DND-41 (cell line): Measurements from ENCODE around the gene PITPNC1.

Experiments
- ATAC-seq: fragments of 200-7000 bp; cut with Tn5 transposase; 3 replicates; pipeline ENCODE4 v1.9.1; 2021; ENCODE audit warnings: low read depth; ENCODE audit not compliant: insufficient read depth
- DNase-seq: peaks from one replicate; pipeline ENCODE4 v3.0.0-alpha.2; 2020
- H2AFZ ChIP-seq: 2 replicates; pipeline ENCODE4 v1.6.0; 2012; ENCODE audit warnings: low read depth, low read length
- H3K27ac ChIP-seq: 2 replicates; pipeline ENCODE4 v1.5.1; 2012; ENCODE audit warnings: low read length, inconsistent platforms
- H3K27me3 ChIP-seq: fragments of 200-600 bp; sonication (generic); 2 replicates; pipeline ENCODE4 v1.6.0; 2012; ENCODE audit warnings: low read length, mild to moderate bottlenecking, inconsistent platforms; ENCODE audit not compliant: insufficient read depth, poor library complexity
- H3K36me3 ChIP-seq: 2 replicates; pipeline ENCODE4 v1.5.1; 2012; ENCODE audit warnings: low read length, inconsistent platforms; ENCODE audit not compliant: insufficient read depth
- H3K4me1 ChIP-seq: 2 replicates; pipeline ENCODE4 v1.5.1; 2012; ENCODE audit warnings: mild to moderate bottlenecking, low read length; ENCODE audit not compliant: insufficient read depth
- H3K4me2 ChIP-seq: 2 replicates; pipeline ENCODE4 v1.6.0; 2012; ENCODE audit warnings: mild to moderate bottlenecking, moderate library complexity, low read length, inconsistent platforms; ENCODE audit not compliant: insufficient read depth
- H3K4me3 ChIP-seq, 2 experiments: fragments of 200-600 bp in 1 of 2; shearing (Covaris generic) in 1 of 2; 2 replicates each; pipeline ENCODE4 v1.5.1; 2012 to 2016; ENCODE audit warnings: inconsistent platforms in 2 of 2, low read length in 2 of 2, mild to moderate bottlenecking in 2 of 2, low read depth in 1 of 2, moderate library complexity in 1 of 2
- H3K79me2 ChIP-seq: 2 replicates; pipeline ENCODE4 v1.6.0; 2012; ENCODE audit warnings: low read length, inconsistent platforms; ENCODE audit not compliant: insufficient read depth
- H3K9ac ChIP-seq: 2 replicates; pipeline ENCODE4 v1.6.0; 2012; ENCODE audit warnings: low read depth, mild to moderate bottlenecking, inconsistent platforms, low read length, moderate library complexity
- H3K9me3 ChIP-seq: 2 replicates; pipeline ENCODE4 v1.5.1; 2012; ENCODE audit warnings: low read length, moderate library complexity, mild to moderate bottlenecking, inconsistent platforms; ENCODE audit not compliant: insufficient read depth, severe bottlenecking
- H4K20me1 ChIP-seq: 2 replicates; pipeline ENCODE4 v1.6.0; 2012; ENCODE audit warnings: low read length; ENCODE audit not compliant: insufficient read depth
- EZH2 ChIP-seq: IDR thresholded peaks from 3 replicates; pipeline ENCODE4 v1.6.1; 2012; ENCODE audit warnings: borderline replicate concordance, low read depth, mild to moderate bottlenecking, moderate library complexity, low read length, inconsistent platforms; ENCODE audit not compliant: severe bottlenecking
- TF ChIP-seq, protein P1 (sequence below): IDR thresholded peaks from 2 replicates; pipeline ENCODE4 v1.5.1; 2012; ENCODE audit warnings: borderline replicate concordance, low read length, moderate library complexity, mild to moderate bottlenecking; ENCODE audit not compliant: poor library complexity, severe bottlenecking; ENCODE audit errors: extremely low read depth

Gene PITPNC1

DNA sequence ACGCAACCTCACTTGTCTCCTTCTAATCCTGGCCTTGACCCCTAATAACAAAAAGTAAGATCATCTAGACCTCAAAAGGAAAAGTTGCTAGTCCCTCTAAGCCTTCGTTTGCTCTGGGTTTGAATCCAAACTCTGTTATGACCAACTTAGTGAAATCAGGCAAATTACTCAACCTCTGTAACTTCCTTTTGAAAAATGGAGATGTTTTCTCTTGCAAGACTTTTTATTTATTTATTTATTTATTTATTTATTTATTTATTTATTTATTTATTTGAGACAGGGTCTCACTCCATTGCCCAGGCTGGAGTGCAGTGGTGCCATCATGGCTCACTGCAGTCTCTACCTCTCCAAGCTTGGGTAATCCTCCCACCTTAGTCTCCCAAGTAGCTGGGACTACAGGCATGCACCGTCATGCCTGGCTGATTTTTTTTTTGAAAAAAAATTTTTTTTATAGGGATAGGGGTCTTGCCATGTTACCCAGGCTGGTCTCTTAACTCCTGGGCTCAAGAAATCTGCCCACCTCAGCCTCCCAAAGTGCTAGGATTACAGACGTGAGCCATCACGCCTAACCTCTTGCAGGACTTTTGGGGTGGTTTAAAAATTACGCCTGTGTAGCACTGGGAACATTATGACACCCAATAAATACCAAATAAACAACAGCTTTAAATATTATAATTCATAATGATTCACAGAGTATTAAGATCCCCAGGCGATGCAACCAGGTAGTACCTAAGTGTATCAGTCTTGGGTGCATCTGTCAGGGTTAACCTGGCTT, 63.4 kb downstream of the PITPNC1 start:
- H3K27me3 ChIP-seq: no peaks in the 10 kb centered on the region

GRCh38 chr17:67441052-67441895, 64.2 kb downstream of the PITPNC1 start:
- peak overlapping the region; percentile 56 for H3K4me2 ChIP-seq
- peak overlapping the region; percentile 51 for H3K9ac ChIP-seq
- peak overlapping the region in 1 of 2 experiments; percentile 26; a peak in 2 of 4 replicates for H3K4me3 ChIP-seq

More for the DNA sequence above, 63.4 kb downstream of the PITPNC1 start:
- Histone ChIP-seq H3K4me3 (0 out of 4 replicates have a peak overlapping the region, but pooled peaks of 1 of the 2 experiments have one; percentile 26), H3K9ac (peak overlapping the region; percentile 51), H3K27ac (peak overlapping the region; percentile 93), H3K9me3 (no peaks in the 10 kb centered on the region), H3K4me2 (peak overlapping the region; percentile 56), H4K20me1 (no peaks in the 10 kb centered on the region), H3K4me1 (peaks cover 33% of the 10 kb centered on the region), H2AFZ (peak overlapping the region; percentile 72), H3K79me2 (0 out of 2 replicates have a peak, but pooled peaks cover 3% of the 10 kb centered on the region), H3K36me3 (no peaks in the 10 kb centered on the region)
- TF ChIP-seq, protein P1, sequence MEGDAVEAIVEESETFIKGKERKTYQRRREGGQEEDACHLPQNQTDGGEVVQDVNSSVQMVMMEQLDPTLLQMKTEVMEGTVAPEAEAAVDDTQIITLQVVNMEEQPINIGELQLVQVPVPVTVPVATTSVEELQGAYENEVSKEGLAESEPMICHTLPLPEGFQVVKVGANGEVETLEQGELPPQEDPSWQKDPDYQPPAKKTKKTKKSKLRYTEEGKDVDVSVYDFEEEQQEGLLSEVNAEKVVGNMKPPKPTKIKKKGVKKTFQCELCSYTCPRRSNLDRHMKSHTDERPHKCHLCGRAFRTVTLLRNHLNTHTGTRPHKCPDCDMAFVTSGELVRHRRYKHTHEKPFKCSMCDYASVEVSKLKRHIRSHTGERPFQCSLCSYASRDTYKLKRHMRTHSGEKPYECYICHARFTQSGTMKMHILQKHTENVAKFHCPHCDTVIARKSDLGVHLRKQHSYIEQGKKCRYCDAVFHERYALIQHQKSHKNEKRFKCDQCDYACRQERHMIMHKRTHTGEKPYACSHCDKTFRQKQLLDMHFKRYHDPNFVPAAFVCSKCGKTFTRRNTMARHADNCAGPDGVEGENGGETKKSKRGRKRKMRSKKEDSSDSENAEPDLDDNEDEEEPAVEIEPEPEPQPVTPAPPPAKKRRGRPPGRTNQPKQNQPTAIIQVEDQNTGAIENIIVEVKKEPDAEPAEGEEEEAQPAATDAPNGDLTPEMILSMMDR: no peak
- no peak for TF ChIP-seq EZH2
- ATAC-seq (peak; percentile 40), DNase-seq (no peak)

DNA sequence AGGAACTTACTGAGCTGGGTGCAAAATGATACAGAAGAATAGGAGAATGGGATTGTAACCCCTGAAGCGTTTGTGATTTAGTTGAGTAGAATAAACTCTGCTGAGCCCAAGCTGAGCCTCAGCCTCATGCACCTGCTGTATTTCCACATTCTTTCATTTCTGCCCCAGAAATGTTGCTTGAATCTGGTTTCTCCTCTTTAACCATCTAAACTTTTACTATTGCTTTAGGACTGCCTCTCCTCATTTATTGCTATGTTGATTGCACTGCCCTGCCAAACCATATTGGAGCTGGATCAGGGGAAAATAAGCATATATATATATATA, 64.8 kb downstream of the PITPNC1 start:
- Histone ChIP-seq H3K27ac (peak overlapping the region; percentile 93), H3K4me3 (no peak overlapping the region), H3K9me3 (no peaks in the 10 kb centered on the region), H4K20me1 (no peaks in the 10 kb centered on the region), H3K36me3 (no peaks in the 10 kb centered on the region), H3K27me3 (no peaks in the 10 kb centered on the region), H2AFZ (peak overlapping the region; percentile 69), H3K9ac (peak overlapping the region; percentile 51), H3K79me2 (0 out of 2 replicates have a peak, but pooled peaks cover 3% of the 10 kb centered on the region), H3K4me2 (peak overlapping the region; percentile 56), H3K4me1 (peaks cover 33% of the 10 kb centered on the region)
- TF ChIP-seq EZH2: no peak
- TF ChIP-seq, protein P1: no peak
- DNase-seq (no peak), ATAC-seq (no peak)

More at GRCh38 chr17:67441052-67441895, 64.2 kb downstream of the PITPNC1 start:
- Histone ChIP-seq H2AFZ (peak overlapping the region; percentile 69), H3K27ac (peak overlapping the region; percentile 93), H3K27me3 (no peaks in the 10 kb centered on the region), H3K4me1 (peaks cover 33% of the 10 kb centered on the region), H3K9me3 (no peaks in the 10 kb centered on the region), H3K79me2 (0 out of 2 replicates have a peak, but pooled peaks cover 3% of the 10 kb centered on the region), H3K36me3 (no peaks in the 10 kb centered on the region), H4K20me1 (no peaks in the 10 kb centered on the region)
- TF ChIP-seq EZH2: no peak
- peak; percentile 79 for DNase-seq
- peak; percentile 97 for ATAC-seq
